ENCODE results near the gene FBXO31. TPM values are rescaled to one million over a fixed set of nuclear protein-coding genes. Genes with fewer than 3 reads are reported as not detected.
"Not testable (repeated sequence)": the region's sequence is repeated elsewhere in the genome, so short reads cannot be mapped to it uniquely, and the experiment has no call there.

The FBXO31 gene
- total RNA-seq, 1 experiment from 2014 or later, result 17.1 TPM

DNA sequence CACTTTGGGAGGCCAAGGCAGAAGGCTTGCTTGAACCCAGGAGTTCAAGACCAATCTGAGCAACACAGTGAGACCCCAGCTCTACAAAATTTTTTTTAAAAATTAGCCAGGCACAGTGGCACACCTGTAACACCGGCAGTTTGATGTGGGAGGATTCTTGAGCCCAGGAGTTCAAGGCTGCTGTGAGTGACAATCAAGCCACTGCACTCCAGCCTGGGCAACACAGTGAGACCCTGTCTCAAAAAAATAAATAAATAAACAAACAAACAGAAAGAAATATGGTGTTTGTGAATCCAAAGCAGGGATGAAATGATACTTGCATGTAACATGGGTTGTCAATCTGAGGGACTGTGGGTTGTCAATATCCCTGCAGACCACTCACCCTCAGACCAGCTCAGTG is 16.6 kb downstream of the FBXO31 start:
- no peaks in the 10 kb centered on the region for H3K4me1 ChIP-seq (ENCODE audit: low read length)
- H3K4me3 ChIP-seq (ENCODE audit: low read length), result no peak overlapping the region
- no peak overlapping the region for H3K4me2 ChIP-seq (ENCODE audit: low read depth, low read length, poor library complexity, severe bottlenecking)
- H3K27me3 ChIP-seq (ENCODE audit: low read length), result no peaks in the 10 kb centered on the region
- peaks cover 94% of the 10 kb centered on the region for H3K79me2 ChIP-seq (ENCODE audit: low read length)
- H3K9me2 ChIP-seq (replicated peaks; ENCODE audit: insufficient read depth, low read length), result no peaks in the 10 kb centered on the region
- no peaks in the 10 kb centered on the region for H3K9me3 ChIP-seq (ENCODE audit: low read length)
- no peaks in the 10 kb centered on the region for H3K36me3 ChIP-seq (ENCODE audit: insufficient read depth, low read length)
- H4K20me1 ChIP-seq (ENCODE audit: insufficient read depth, low read depth, low read length), result peaks cover 22% of the 10 kb centered on the region; the same call in 1 of the 2 replicates
- H3K9ac ChIP-seq (ENCODE audit: low read length), result no peak overlapping the region
- no peak overlapping the region for H2AFZ ChIP-seq (ENCODE audit: low read length)
- H3K27ac ChIP-seq (ENCODE audit: low read length), result no peak overlapping the region
- DNase-seq, result no peak

- H3K9ac ChIP-seq (ENCODE audit: low read length), result no peak overlapping the region
- no peaks in the 10 kb centered on the region for H3K9me3 ChIP-seq (ENCODE audit: low read length)
- H3K4me2 ChIP-seq (ENCODE audit: low read depth, low read length, poor library complexity, severe bottlenecking), result no peak overlapping the region
- H4K20me1 ChIP-seq (ENCODE audit: insufficient read depth, low read depth, low read length), result peaks cover 22% of the 10 kb centered on the region; the same call in 1 of the 2 replicates
- no peaks in the 10 kb centered on the region; the same call in 1 of the 2 replicates for H3K36me3 ChIP-seq (ENCODE audit: insufficient read depth, low read length)
- no peak for DNase-seq
- no peaks in the 10 kb centered on the region for H3K27me3 ChIP-seq (ENCODE audit: low read length)
- H3K4me1 ChIP-seq (ENCODE audit: low read length), result no peaks in the 10 kb centered on the region
- no peak overlapping the region for H3K27ac ChIP-seq (ENCODE audit: low read length)
- H3K9me2 ChIP-seq (replicated peaks; ENCODE audit: insufficient read depth, low read length), result no peaks in the 10 kb centered on the region
- peaks cover 94% of the 10 kb centered on the region for H3K79me2 ChIP-seq (ENCODE audit: low read length)
- no peak overlapping the region for H2AFZ ChIP-seq (ENCODE audit: low read length)
- no peak overlapping the region for H3K4me3 ChIP-seq (ENCODE audit: low read length)
Observed at GRCh38 chr16:87366288-87366687, 17.3 kb downstream of the FBXO31 start.

- Histone ChIP-seq H3K79me2 (ENCODE audit: low read length) (peaks cover 88% of the 10 kb centered on the region), H3K9ac (ENCODE audit: low read length) (no peak overlapping the region), H2AFZ (ENCODE audit: low read length) (no peak overlapping the region), H3K9me3 (ENCODE audit: low read length) (no peaks in the 10 kb centered on the region), H3K4me2 (ENCODE audit: low read depth, low read length, poor library complexity, severe bottlenecking) (no peak overlapping the region), H3K27ac (ENCODE audit: low read length) (no peak overlapping the region), H3K27me3 (ENCODE audit: low read length) (no peaks in the 10 kb centered on the region), H4K20me1 (ENCODE audit: insufficient read depth, low read depth, low read length) (peaks cover 31% of the 10 kb centered on the region; the same call in 1 of the 2 replicates), H3K4me1 (ENCODE audit: low read length) (no peaks in the 10 kb centered on the region), H3K36me3 (ENCODE audit: insufficient read depth, low read length) (no peaks in the 10 kb centered on the region; the same call in 1 of the 2 replicates), H3K9me2 (replicated peaks; ENCODE audit: insufficient read depth, low read length) (no peaks in the 10 kb centered on the region), H3K4me3 (ENCODE audit: low read length) (no peak overlapping the region)
- DNase-seq, result no peak
Observed at GRCh38 chr16:87365021-87365713, 18.4 kb downstream of the FBXO31 start.

DNA sequence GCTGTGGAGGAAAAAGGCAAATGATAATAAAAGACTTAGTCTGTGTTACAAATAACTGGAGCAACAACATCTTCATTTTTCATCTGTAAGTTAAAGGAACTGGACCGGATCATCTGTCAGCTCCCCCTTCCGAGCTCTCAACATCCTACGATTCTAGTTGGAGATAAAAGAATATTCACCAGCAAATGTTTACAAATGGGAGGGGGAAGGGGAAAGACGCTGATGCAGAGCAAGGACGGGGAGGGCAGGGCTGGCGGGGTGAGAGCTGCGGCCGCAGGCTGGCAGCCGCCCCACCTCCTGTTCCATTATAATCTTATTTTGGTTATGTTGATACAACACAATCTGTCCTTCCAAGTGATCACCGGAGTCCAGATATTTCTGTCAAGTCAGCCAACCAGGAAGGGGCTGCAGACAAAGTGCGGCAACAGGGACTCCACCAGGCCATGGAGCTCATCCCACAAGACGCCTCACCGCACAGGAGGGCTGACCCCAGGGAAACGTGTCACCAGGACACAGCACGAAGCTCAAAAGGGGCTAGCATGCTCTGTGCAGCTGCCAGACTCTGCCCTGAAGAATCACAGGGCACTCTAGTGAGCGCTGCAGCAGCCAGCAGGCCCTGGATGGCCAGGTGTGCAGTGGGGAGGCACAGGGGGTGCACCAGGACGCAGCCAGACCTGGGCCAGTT is 19.7 kb downstream of the FBXO31 start:
- Histone ChIP-seq H3K36me3 (ENCODE audit: insufficient read depth, low read length) (no peaks in the 10 kb centered on the region; the same call in 1 of the 2 replicates), H4K20me1 (ENCODE audit: insufficient read depth, low read depth, low read length) (peaks cover 26% of the 10 kb centered on the region; the same call in 1 of the 2 replicates), H3K9me2 (replicated peaks; ENCODE audit: insufficient read depth, low read length) (no peaks in the 10 kb centered on the region), H3K27me3 (ENCODE audit: low read length) (no peaks in the 10 kb centered on the region), H3K27ac (ENCODE audit: low read length) (no peak overlapping the region), H3K79me2 (ENCODE audit: low read length) (peaks cover 77% of the 10 kb centered on the region), H3K9me3 (ENCODE audit: low read length) (no peaks in the 10 kb centered on the region), H3K4me1 (ENCODE audit: low read length) (no peaks in the 10 kb centered on the region), H3K4me2 (ENCODE audit: low read depth, low read length, poor library complexity, severe bottlenecking) (no peak overlapping the region), H3K4me3 (ENCODE audit: low read length) (no peak overlapping the region), H3K9ac (ENCODE audit: low read length) (no peak overlapping the region), H2AFZ (ENCODE audit: low read length) (no peak overlapping the region)
- no peak for DNase-seq

GRCh38 chr16:87362828-87363559 is 20.6 kb downstream of the FBXO31 start:
- not testable (repeated sequence) for H3K9me3 ChIP-seq (ENCODE audit: low read length); H2AFZ ChIP-seq (ENCODE audit: low read length); H3K27me3 ChIP-seq (ENCODE audit: low read length); H3K4me1 ChIP-seq (ENCODE audit: low read length); DNase-seq; H3K9me2 ChIP-seq (replicated peaks; ENCODE audit: insufficient read depth, low read length); H3K9ac ChIP-seq (ENCODE audit: low read length); H3K27ac ChIP-seq (ENCODE audit: low read length); H3K36me3 ChIP-seq (ENCODE audit: insufficient read depth, low read length); H3K4me2 ChIP-seq (ENCODE audit: low read depth, low read length, poor library complexity, severe bottlenecking); H3K4me3 ChIP-seq (ENCODE audit: low read length)
- Histone ChIP-seq H4K20me1 (ENCODE audit: insufficient read depth, low read depth, low read length) (peaks cover 25% of the 10 kb centered on the region; the same call in 1 of the 2 replicates), H3K79me2 (ENCODE audit: low read length) (peaks cover 72% of the 10 kb centered on the region)

GRCh38 chr16:87361916-87362619 is 21.5 kb downstream of the FBXO31 start:
- Histone ChIP-seq H3K79me2 (ENCODE audit: low read length) (peaks cover 67% of the 10 kb centered on the region), H3K27me3 (ENCODE audit: low read length) (no peaks in the 10 kb centered on the region), H3K27ac (ENCODE audit: low read length) (no peak overlapping the region), H3K4me2 (ENCODE audit: low read depth, low read length, poor library complexity, severe bottlenecking) (no peak overlapping the region), H3K4me3 (ENCODE audit: low read length) (no peak overlapping the region), H3K9me2 (replicated peaks; ENCODE audit: insufficient read depth, low read length) (no peaks in the 10 kb centered on the region), H3K9me3 (ENCODE audit: low read length) (no peaks in the 10 kb centered on the region), H3K4me1 (ENCODE audit: low read length) (no peaks in the 10 kb centered on the region), H3K9ac (ENCODE audit: low read length) (no peak overlapping the region), H4K20me1 (ENCODE audit: insufficient read depth, low read depth, low read length) (peaks cover 16% of the 10 kb centered on the region; the same call in 1 of the 2 replicates), H2AFZ (ENCODE audit: low read length) (no peak overlapping the region), H3K36me3 (ENCODE audit: insufficient read depth, low read length) (no peaks in the 10 kb centered on the region; the same call in 1 of the 2 replicates)
- no peak for DNase-seq

DNA sequence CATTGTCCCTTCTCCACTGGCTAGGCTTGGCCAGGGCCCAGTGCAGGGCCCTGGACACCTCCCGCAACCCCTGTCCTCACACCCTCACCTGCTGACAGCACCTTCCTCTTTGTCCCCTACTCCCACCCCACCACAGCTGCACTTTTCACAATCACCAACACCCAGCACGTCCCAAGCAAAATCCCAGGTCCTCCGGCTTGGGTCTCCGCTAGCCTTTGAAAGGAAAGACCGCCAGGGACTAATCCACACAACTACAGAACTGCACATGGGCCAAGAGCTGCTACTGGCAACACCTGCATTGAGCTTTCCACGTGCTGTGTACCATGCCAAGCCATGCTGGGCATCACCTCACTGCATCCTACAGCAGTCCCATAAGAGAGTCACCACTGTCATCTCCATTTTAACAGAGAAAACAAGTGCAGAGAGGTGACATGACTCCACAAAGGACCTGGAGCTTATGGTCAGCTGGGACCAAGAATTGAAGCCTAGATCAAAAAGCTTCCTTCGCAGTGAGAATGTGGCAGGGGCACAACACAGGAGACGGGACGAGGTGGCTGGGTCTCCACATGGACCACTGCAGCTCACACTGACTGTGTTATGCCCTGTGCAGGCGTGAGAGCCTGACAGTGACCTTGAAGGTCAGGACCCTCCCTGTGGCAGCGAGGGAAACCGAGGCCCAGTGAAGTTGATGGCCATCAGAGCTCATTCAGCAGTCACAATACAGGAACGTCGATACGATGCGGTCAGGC is 22.5 kb downstream of the FBXO31 start:
- Histone ChIP-seq H3K4me3 (ENCODE audit: low read length) (no peak overlapping the region), H3K36me3 (ENCODE audit: insufficient read depth, low read length) (no peaks in the 10 kb centered on the region; the same call in 1 of the 2 replicates), H3K9ac (ENCODE audit: low read length) (no peak overlapping the region), H4K20me1 (ENCODE audit: insufficient read depth, low read depth, low read length) (peaks cover 15% of the 10 kb centered on the region; the same call in 1 of the 2 replicates), H3K27ac (ENCODE audit: low read length) (no peak overlapping the region), H3K79me2 (ENCODE audit: low read length) (peaks cover 63% of the 10 kb centered on the region), H3K4me2 (ENCODE audit: low read depth, low read length, poor library complexity, severe bottlenecking) (no peak overlapping the region), H2AFZ (ENCODE audit: low read length) (no peak overlapping the region), H3K9me3 (ENCODE audit: low read length) (no peaks in the 10 kb centered on the region), H3K27me3 (ENCODE audit: low read length) (no peaks in the 10 kb centered on the region), H3K9me2 (replicated peaks; ENCODE audit: insufficient read depth, low read length) (no peaks in the 10 kb centered on the region), H3K4me1 (ENCODE audit: low read length) (no peaks in the 10 kb centered on the region)
- DNase-seq, result no peak

Data from Karpas-422 (cell line).